ENCODE results near the gene AADACL2.

DNA sequence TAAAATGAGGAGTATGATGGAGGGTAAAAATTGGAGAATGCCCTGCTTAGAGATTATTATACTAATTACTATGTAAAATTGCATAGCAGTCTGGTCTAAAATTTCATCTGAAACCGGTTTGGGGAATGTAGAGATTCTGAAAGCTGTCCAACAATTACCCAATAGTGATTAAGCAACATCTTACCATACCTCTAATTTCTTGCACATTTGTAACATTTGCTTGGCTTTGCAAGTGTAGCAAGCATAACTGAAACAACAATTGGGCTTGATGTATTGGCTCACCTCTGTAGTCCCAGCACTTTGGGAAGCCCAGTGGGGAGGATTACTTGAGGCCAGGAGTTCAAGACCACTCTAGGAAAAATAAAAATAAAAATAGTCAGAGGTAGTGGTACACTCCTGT is 17.4 kb downstream of the AADACL2 start:
- TF ChIP-seq GATA2 (IDR thresholded peaks at IDR 0.05; ENCODE audit: low read depth, low read length) (no peak), GATA3 (IDR thresholded peaks at IDR 0.05; ENCODE audit: low read depth, low read length) (no peak)
